ENCODE measurements around the gene KRT85.

The KRT85 gene

GRCh38 chr12:52343550-52343949 is 23.7 kb downstream of the KRT85 start:
- DNase-seq: no peak
- TF ChIP-seq GATA1 (IDR thresholded peaks at IDR 0.05; ENCODE audit: low read depth, low read length) (no peak), POLR2A (IDR thresholded peaks at IDR 0.05; ENCODE audit: low read length) (no peak)

- no peak for DNase-seq
- TF ChIP-seq POLR2A (IDR thresholded peaks at IDR 0.05; ENCODE audit: low read length): no peak
- no peak for TF ChIP-seq GATA1 (IDR thresholded peaks at IDR 0.05; ENCODE audit: low read depth, low read length)
Observed at GRCh38 chr12:52342781-52343490, 24.3 kb downstream of the KRT85 start.

GRCh38 chr12:52341066-52341580 is 26.2 kb downstream of the KRT85 start:
- TF ChIP-seq GATA1 (IDR thresholded peaks at IDR 0.05; ENCODE audit: low read depth, low read length) (no peak), POLR2A (IDR thresholded peaks at IDR 0.05; ENCODE audit: low read length) (no peak)
- no peak for DNase-seq

- TF ChIP-seq POLR2A (IDR thresholded peaks at IDR 0.05; ENCODE audit: low read length) (no peak), GATA1 (IDR thresholded peaks at IDR 0.05; ENCODE audit: low read depth, low read length) (no peak)
- DNase-seq: no peak
Observed at GRCh38 chr12:52338241-52338960, 28.9 kb downstream of the KRT85 start.

- no peak for DNase-seq
- TF ChIP-seq GATA1 (IDR thresholded peaks at IDR 0.05; ENCODE audit: low read depth, low read length): no peak
- TF ChIP-seq POLR2A (IDR thresholded peaks at IDR 0.05; ENCODE audit: low read length): no peak
Observed at GRCh38 chr12:52337054-52337453, 30.2 kb downstream of the KRT85 start.

- DNase-seq: no peak
- no peak for TF ChIP-seq GATA1 (IDR thresholded peaks at IDR 0.05; ENCODE audit: low read depth, low read length)
- no peak for TF ChIP-seq POLR2A (IDR thresholded peaks at IDR 0.05; ENCODE audit: low read length)
Observed at GRCh38 chr12:52336641-52337040, 30.6 kb downstream of the KRT85 start.

- TF ChIP-seq POLR2A (IDR thresholded peaks at IDR 0.05; ENCODE audit: low read length) (no peak), GATA1 (IDR thresholded peaks at IDR 0.05; ENCODE audit: low read depth, low read length) (no peak)
Observed at GRCh38 chr12:52335598-52336262, 31.6 kb downstream of the KRT85 start.

GRCh38 chr12:52334185-52334584 is 33.1 kb downstream of the KRT85 start:
- no peak for TF ChIP-seq POLR2A (IDR thresholded peaks at IDR 0.05; ENCODE audit: low read length)
- TF ChIP-seq GATA1 (IDR thresholded peaks at IDR 0.05; ENCODE audit: low read depth, low read length): no peak

More at GRCh38 chr12:52335598-52336262, 31.6 kb downstream of the KRT85 start:
- DNase-seq: no peak

GRCh38 chr12:52333321-52333720 is 34.0 kb downstream of the KRT85 start:
- TF ChIP-seq POLR2A (IDR thresholded peaks at IDR 0.05; ENCODE audit: low read length): no peak
- no peak for TF ChIP-seq GATA1 (IDR thresholded peaks at IDR 0.05; ENCODE audit: low read depth, low read length)
- no peak for DNase-seq

More at GRCh38 chr12:52334185-52334584, 33.1 kb downstream of the KRT85 start:
- DNase-seq: no peak

GRCh38 chr12:52332381-52332780 is 34.9 kb downstream of the KRT85 start:
- no peak for TF ChIP-seq GATA1 (IDR thresholded peaks at IDR 0.05; ENCODE audit: low read depth, low read length)
- no peak for TF ChIP-seq POLR2A (IDR thresholded peaks at IDR 0.05; ENCODE audit: low read length)
- no peak for DNase-seq

GRCh38 chr12:52331833-52332232 is 35.4 kb downstream of the KRT85 start:
- no peak for TF ChIP-seq GATA1 (IDR thresholded peaks at IDR 0.05; ENCODE audit: low read depth, low read length)
- DNase-seq: no peak

GRCh38 chr12:52331039-52331438 is 36.2 kb downstream of the KRT85 start:
- no peak for DNase-seq
- TF ChIP-seq GATA1 (IDR thresholded peaks at IDR 0.05; ENCODE audit: low read depth, low read length): no peak
- no peak for TF ChIP-seq POLR2A (IDR thresholded peaks at IDR 0.05; ENCODE audit: low read length)

GRCh38 chr12:52327830-52328500 is 39.3 kb downstream of the KRT85 start:
- no peak for TF ChIP-seq GATA1 (IDR thresholded peaks at IDR 0.05; ENCODE audit: low read depth, low read length)
- no peak for TF ChIP-seq POLR2A (IDR thresholded peaks at IDR 0.05; ENCODE audit: low read length)
- no peak for DNase-seq
